ENCODE data around the gene INAVA.
"Not testable (repeated sequence)": the region's sequence is repeated elsewhere in the genome, so short reads cannot be mapped to it uniquely, and the experiment has no call there.

Gene INAVA

DNA sequence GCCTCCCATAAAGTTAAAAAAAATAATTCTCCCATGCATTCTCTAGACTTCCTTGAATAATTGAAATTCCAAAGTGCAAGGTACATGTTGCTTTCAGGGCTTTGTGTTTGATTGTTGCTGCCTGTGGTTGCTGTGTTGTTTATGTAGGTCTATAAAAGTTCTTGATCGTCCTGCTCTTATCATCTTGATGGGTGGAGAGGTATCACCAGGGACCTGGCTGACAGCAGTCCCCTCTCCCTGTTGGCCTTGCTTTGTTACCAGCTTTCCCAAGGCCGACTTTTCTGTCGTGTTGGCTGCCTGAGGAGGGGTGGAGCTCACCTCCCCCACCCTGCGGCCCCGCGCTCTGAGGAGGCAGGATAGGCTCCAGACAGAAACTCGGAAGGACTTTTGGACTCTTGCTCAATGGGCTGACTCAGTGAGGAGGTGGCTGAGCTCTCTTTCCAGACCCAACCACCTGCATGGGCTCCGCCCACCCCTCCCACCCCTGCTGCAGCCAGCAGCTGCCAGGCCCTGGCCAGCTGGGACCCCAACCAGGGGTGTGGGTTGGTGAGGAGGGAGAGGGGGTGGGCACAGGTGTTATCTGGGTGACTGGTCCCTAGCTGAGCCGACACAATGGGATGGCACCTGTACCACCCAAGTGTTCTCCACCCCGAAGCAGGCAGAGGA, 2.0 kb downstream of the INAVA start:
- H3K4me3 ChIP-seq (ENCODE audit: low read depth, low read length), result no peak overlapping the region

DNA sequence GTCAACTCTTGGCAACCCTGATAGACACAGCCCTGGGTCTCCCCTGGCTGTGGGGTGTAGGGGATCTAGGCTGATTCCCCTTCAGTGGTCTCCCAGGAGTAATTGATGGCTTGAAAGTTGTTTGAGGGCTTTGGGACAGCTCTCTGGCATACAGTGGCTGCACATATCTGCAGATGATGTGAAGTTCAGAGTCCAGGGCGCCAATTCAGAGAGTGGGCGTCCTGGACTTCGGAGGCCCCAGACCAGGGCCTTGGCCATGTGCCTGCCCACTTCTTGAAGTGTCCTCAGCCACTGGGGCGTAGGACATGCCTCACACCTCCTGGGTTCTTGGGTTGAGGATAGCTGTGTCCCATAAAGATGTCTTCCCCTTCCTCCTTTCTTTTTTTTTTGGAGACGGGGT, 2.6 kb downstream of the INAVA start:
- H3K4me3 ChIP-seq (ENCODE audit: low read depth, low read length), result no peak overlapping the region

GRCh38 chr1:200899015-200899386, 4.3 kb downstream of the INAVA start:
- H3K4me3 ChIP-seq (ENCODE audit: low read depth, low read length), result no peak overlapping the region

GRCh38 chr1:200899451-200899915, 4.8 kb downstream of the INAVA start:
- H3K4me3 ChIP-seq (ENCODE audit: low read depth, low read length), result no peak overlapping the region

DNA sequence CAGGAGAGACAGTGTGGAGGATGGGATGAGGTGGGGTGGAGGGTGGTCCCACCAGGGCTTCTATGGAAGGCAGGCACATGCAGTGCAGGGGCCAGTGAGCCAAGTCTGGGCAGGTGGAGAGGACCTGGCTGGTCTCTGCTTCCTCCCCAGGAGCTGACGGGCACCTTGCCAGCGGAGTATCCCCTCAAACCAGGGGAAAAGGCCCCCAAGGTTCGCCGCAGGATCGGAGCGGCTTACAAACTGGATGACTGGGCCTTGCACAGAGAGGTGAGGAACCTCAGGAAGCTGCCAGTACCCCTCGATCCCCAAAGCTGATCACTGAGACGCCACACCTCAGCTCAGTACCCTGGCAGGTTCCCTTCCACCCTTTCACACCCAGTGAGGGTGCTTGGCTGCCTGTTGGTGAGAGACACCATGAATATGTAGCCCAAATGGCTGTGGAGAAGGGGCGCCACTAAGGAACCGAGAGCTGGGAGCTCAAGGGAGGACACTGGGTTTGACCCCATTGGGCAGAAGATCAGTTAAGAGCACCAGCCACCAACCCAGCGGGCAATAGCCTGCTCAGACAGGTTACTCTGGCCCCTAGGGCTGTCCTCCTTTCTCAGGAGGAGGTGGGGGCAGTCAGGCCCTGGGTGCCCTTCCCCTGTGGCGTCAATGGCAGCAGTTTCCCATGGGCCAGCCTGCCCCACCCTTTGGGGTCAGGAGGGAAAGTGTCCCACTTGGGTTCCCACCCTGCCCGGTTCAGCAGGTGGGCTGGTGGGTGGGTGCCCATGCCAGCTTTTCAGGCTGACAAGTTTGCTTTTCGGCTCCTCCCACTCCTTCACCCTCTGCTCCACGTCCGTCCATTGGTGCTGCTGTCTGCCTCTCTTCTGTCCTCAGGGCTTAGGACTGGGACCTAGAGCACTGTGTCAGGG, 5.5 kb downstream of the INAVA start:
- no peak overlapping the region for H3K4me3 ChIP-seq (ENCODE audit: low read depth, low read length)

DNA sequence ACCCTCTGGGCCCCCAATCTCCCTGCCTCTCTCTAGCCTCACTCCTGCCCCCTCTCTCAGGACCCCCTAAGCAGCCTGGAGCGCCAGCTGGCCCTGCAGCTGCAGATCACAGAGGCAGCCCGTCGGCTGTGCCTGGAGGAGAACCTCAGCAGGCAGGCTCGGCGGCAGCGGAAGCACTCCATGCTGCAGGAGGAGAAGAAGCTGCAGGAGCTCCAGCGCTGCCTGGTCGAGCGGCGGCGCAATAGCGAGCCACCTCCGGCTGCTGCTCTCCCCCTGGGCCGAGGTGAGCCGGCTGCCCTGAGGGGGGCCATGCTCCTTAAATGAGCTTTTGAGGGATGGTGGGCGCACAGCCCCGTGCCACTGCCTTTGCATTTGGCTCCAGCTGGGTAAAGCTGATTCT, 6.2 kb downstream of the INAVA start:
- no peak overlapping the region for H3K4me3 ChIP-seq (ENCODE audit: low read depth, low read length)

- H3K4me3 ChIP-seq (ENCODE audit: low read depth, low read length), result no peak overlapping the region
These were observed 6.7 kb downstream of the INAVA start for GRCh38 chr1:200901350-200901749.

- H3K4me3 ChIP-seq (ENCODE audit: low read depth, low read length), result no peak overlapping the region
These were observed 7.2 kb downstream of the INAVA start for GRCh38 chr1:200901796-200902444.

DNA sequence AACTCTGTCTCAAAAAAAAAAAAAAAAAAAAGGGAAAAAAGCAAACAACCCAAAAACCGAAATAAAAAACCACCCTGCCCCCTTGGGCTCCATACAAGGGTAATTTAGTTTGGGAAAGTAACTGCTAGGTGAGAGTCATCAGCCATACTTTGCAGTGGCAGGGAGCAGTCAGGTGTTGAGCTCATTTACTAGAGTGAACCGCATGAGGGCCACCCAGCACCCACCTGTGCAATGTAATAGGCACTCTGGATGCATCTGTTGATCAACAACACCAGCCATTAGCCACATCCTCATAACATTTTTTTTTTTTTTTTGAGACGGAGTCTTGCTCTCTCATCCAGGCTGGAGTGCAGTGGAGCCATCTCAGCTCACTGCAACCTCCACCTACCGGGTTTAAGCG, 9.1 kb downstream of the INAVA start:
- H3K4me3 ChIP-seq (ENCODE audit: low read depth, low read length), result no peak overlapping the region

DNA sequence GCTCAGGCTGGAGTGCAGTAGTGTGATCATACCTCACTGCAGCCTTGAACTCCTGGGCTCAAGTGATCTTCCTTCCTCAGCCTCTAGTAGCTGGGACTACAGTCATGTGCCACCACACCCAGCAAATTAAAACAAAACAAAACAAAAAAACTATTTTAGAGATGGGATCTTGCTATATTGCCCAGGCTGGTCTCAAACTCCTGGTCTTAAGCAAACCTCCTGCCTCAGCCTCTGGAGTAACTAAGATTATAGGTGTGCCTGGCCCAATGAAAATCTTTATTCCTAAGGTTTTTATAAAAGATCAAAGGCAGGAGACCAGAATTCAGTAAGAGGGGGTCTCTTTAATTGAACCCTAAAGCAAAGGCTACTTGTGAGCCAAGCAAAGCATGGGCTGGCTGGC, 10.1 kb downstream of the INAVA start:
- H3K4me3 ChIP-seq (ENCODE audit: low read depth, low read length), result no peak overlapping the region

GRCh38 chr1:200905411-200906052, 10.8 kb downstream of the INAVA start:
- no peak overlapping the region for H3K4me3 ChIP-seq (ENCODE audit: low read depth, low read length)

DNA sequence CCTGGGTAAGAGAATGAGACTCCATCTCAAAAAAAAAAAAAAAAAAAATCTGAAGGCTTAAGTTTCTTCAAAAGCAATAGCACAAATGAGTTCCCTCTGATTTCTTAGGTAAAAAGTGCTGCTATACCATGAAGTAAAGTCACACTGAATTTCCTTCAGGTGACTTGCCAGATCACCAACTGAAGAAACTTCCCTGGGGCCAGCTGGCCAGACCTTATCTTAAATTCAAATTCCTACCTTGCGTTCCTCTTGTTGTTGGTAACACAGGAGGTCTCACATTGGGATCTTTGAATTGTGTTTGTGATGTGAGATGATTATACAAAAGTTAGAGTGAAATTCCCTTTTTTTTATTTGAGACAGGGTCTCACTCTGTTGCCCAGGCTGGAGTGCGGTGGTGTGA, 11.8 kb downstream of the INAVA start:
- no peak overlapping the region for H3K4me3 ChIP-seq (ENCODE audit: low read depth, low read length)

GRCh38 chr1:200907611-200908097, 13.0 kb downstream of the INAVA start:
- H3K4me3 ChIP-seq (ENCODE audit: low read depth, low read length), result no peak overlapping the region

GRCh38 chr1:200908191-200908868, 13.6 kb downstream of the INAVA start:
- H3K4me3 ChIP-seq (ENCODE audit: low read depth, low read length), result no peak overlapping the region

DNA sequence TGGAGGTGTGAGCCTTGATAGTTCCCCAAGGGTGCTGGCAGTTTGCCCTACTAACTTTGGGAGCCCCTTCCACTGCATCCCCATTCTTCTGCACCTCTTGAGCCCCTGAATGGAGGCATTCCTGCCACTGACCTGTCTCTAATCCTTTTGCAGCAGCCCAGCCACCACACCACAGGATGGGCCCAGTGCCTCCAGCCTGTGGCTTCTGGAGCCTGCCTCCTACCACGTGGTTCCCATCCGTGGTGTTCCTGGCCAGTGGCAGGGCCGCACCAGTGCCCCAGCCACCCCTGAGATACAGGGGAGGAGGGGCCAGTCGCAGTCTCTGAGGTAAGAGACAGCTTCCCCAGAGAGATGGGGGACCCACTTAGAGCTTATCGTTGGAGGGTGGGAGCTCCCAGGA, 14.4 kb downstream of the INAVA start:
- no peak overlapping the region for H3K4me3 ChIP-seq (ENCODE audit: low read depth, low read length)

DNA sequence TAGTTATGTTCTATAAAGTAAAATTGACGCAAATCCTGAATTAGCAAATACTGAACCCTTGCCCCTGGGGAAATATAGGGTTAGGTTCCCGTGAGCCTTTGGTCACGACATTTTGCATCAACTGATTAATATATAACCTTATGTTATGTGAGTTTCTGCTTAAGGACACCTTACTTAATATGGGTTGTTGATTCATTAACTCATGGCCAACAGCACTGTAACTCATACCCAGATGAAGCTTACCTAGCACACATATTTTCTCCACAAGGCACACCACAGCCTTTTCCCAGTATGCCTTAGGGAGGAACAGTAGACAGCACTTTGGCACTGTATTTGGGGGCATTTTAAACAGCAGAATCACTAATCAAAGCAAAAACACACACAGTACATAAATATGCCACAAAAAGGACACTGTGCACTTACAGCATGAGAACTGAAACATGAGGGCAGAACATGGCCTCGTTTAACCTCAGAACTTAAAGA, 15.1 kb downstream of the INAVA start:
- no peak overlapping the region for H3K4me3 ChIP-seq (ENCODE audit: low read depth, low read length)

DNA sequence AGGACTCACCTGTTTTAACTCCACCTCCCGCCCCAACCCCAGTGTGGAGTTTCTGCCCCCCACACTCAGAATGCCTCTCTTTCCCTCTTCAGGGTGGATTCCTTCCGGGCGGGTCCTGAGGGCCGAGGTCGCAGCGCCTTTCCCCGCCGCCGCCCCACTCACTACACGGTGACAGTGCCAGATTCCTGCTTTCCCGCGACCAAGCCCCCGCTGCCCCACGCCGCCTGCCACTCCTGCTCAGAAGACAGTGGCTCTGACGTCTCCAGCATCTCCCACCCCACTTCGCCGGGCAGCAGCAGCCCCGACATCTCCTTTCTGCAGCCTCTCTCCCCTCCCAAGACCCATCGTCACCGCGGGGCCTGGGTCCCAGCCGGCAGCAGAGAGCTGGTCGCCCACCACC, 16.7 kb downstream of the INAVA start:
- no peak overlapping the region for H3K4me3 ChIP-seq (ENCODE audit: low read depth, low read length)

GRCh38 chr1:200911936-200912335, 17.2 kb downstream of the INAVA start:
- H3K4me3 ChIP-seq (ENCODE audit: low read depth, low read length), result not testable (repeated sequence)

- no peak overlapping the region for H3K4me3 ChIP-seq (ENCODE audit: low read depth, low read length)
These were observed 18.2 kb downstream of the INAVA start for GRCh38 chr1:200912737-200913407.

DNA sequence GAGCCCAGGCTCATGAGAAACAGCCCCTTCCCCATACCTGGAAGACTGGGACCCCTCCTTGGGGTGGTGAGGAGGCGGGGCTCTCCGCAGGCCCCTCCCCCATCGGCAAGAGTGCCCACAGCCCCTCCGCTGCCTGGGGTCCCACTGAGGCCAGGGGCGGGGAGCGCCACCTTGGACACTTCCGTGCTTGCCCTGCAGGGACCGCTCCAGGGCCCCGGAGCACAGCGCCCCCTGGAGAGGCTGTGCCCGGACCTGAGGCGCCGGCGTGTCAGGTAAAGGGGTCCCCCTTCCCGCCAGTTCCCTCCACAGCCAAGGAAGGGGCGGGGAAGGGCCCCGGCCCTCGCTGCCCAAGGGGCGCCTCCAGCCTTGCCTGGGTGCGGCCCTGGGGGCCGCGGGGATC, 21.5 kb downstream of the INAVA start:
- no peak overlapping the region for H3K4me3 ChIP-seq (ENCODE audit: low read depth, low read length)

Measured in iPS-11a (cell line).